Measurements from ENCODE around the gene SLC6A9.

Gene SLC6A9

GRCh38 chr1:43980255-43981134, 50.8 kb downstream of the SLC6A9 start:
- Mint-ChIP-seq H3K27me3 (no peaks in the 10 kb centered on the region), H3K4me1 (peaks cover 27% of the 10 kb centered on the region), H3K27ac (ENCODE audit: low read depth) (peak overlapping the region; percentile 12), H3K36me3 (ENCODE audit: insufficient read depth) (peaks cover 8% of the 10 kb centered on the region), H3K4me3 (peak overlapping the region; percentile 81), H3K9me3 (no peaks in the 10 kb centered on the region)
- ATAC-seq (replicated peaks; ENCODE audit: extremely low read depth, poor library complexity, severe bottlenecking) (no peak), DNase-seq (ENCODE audit: low spot score in 2 of 2) (no peak)

- peak overlapping the region; percentile 12 for H3K27ac Mint-ChIP-seq (ENCODE audit: low read depth)
- H3K27me3 Mint-ChIP-seq = no peaks in the 10 kb centered on the region
- H3K36me3 Mint-ChIP-seq (ENCODE audit: insufficient read depth) = peaks cover 8% of the 10 kb centered on the region
- H3K4me3 Mint-ChIP-seq = peak overlapping the region; percentile 81
- H3K4me1 Mint-ChIP-seq = peaks cover 27% of the 10 kb centered on the region
- ATAC-seq (replicated peaks; ENCODE audit: extremely low read depth, poor library complexity, severe bottlenecking) (no peak), DNase-seq (ENCODE audit: low spot score in 2 of 2) (no peak)
- H3K9me3 Mint-ChIP-seq = no peaks in the 10 kb centered on the region
Observed at GRCh38 chr1:43979528-43980254, 51.6 kb downstream of the SLC6A9 start.

- Mint-ChIP-seq H3K4me3 (peak overlapping the region; percentile 81), H3K36me3 (ENCODE audit: insufficient read depth) (peaks cover 10% of the 10 kb centered on the region), H3K27me3 (no peaks in the 10 kb centered on the region), H3K4me1 (peaks cover 29% of the 10 kb centered on the region), H3K27ac (ENCODE audit: low read depth) (no peak overlapping the region), H3K9me3 (no peaks in the 10 kb centered on the region)
- ATAC-seq (replicated peaks; ENCODE audit: extremely low read depth, poor library complexity, severe bottlenecking) (no peak), DNase-seq (ENCODE audit: low spot score in 2 of 2) (no peak)
Observed at GRCh38 chr1:43979261-43979527, 52.1 kb downstream of the SLC6A9 start.

- no peak for DNase-seq (ENCODE audit: low spot score in 2 of 2)
- no peaks in the 10 kb centered on the region for H3K9me3 Mint-ChIP-seq
- peaks cover 34% of the 10 kb centered on the region for H3K4me1 Mint-ChIP-seq
- ATAC-seq (replicated peaks; ENCODE audit: extremely low read depth, poor library complexity, severe bottlenecking) = no peak
- H3K27ac Mint-ChIP-seq (ENCODE audit: low read depth) = peak within 1 kb of the TSS; percentile 12
- no peaks in the 10 kb centered on the region for H3K27me3 Mint-ChIP-seq
- peaks cover 10% of the 10 kb centered on the region for H3K36me3 Mint-ChIP-seq (ENCODE audit: insufficient read depth)
- peak within 1 kb of the TSS; percentile 89 for H3K4me3 Mint-ChIP-seq
Observed at GRCh38 chr1:43978551-43979260, 52.6 kb downstream of the SLC6A9 start, which contains the start of gene B4GALT2. B4GALT2 (plus strand) TSS chr1:43979210; CDS start chr1:43981161, 1,951 bp downstream.

- H3K27ac Mint-ChIP-seq (ENCODE audit: low read depth) = no peak overlapping the region
- peaks cover 38% of the 10 kb centered on the region for H3K4me1 Mint-ChIP-seq
- no peak for ATAC-seq (replicated peaks; ENCODE audit: extremely low read depth, poor library complexity, severe bottlenecking)
Observed at GRCh38 chr1:43978264-43978550, 53.1 kb downstream of the SLC6A9 start.

GRCh38 chr1:43977376-43978263, 53.6 kb downstream of the SLC6A9 start:
- peaks cover 38% of the 10 kb centered on the region for H3K4me1 Mint-ChIP-seq
- ATAC-seq (replicated peaks; ENCODE audit: extremely low read depth, poor library complexity, severe bottlenecking) (no peak), DNase-seq (ENCODE audit: low spot score in 2 of 2) (no peak)
- no peak overlapping the region for H3K27ac Mint-ChIP-seq (ENCODE audit: low read depth)
- H3K36me3 Mint-ChIP-seq (ENCODE audit: insufficient read depth) = peaks cover 14% of the 10 kb centered on the region
- peak overlapping the region; percentile 89 for H3K4me3 Mint-ChIP-seq
- no peaks in the 10 kb centered on the region for H3K9me3 Mint-ChIP-seq
- no peaks in the 10 kb centered on the region for H3K27me3 Mint-ChIP-seq

More at GRCh38 chr1:43978264-43978550, 53.1 kb downstream of the SLC6A9 start:
- DNase-seq (ENCODE audit: low spot score in 2 of 2) = no peak
- peak overlapping the region; percentile 89 for H3K4me3 Mint-ChIP-seq
- peaks cover 12% of the 10 kb centered on the region for H3K36me3 Mint-ChIP-seq (ENCODE audit: insufficient read depth)
- H3K27me3 Mint-ChIP-seq = no peaks in the 10 kb centered on the region
- no peaks in the 10 kb centered on the region for H3K9me3 Mint-ChIP-seq

GRCh38 chr1:43976890-43977289, 54.4 kb downstream of the SLC6A9 start:
- no peak for ATAC-seq (replicated peaks; ENCODE audit: extremely low read depth, poor library complexity, severe bottlenecking)
- Mint-ChIP-seq H3K4me1 (peaks cover 38% of the 10 kb centered on the region), H3K9me3 (no peaks in the 10 kb centered on the region), H3K27ac (ENCODE audit: low read depth) (no peak overlapping the region), H3K36me3 (ENCODE audit: insufficient read depth) (peaks cover 14% of the 10 kb centered on the region), H3K4me3 (peak overlapping the region; percentile 89), H3K27me3 (no peaks in the 10 kb centered on the region)
- no peak for DNase-seq (ENCODE audit: low spot score in 2 of 2)

- Mint-ChIP-seq H3K27ac (ENCODE audit: low read depth) (peak overlapping the region; percentile 88), H3K4me3 (peak overlapping the region; percentile 89), H3K4me1 (peaks cover 42% of the 10 kb centered on the region), H3K36me3 (ENCODE audit: insufficient read depth) (peaks cover 14% of the 10 kb centered on the region), H3K27me3 (no peaks in the 10 kb centered on the region), H3K9me3 (no peaks in the 10 kb centered on the region)
- DNase-seq (ENCODE audit: low spot score in 2 of 2) (no peak), ATAC-seq (replicated peaks; ENCODE audit: extremely low read depth, poor library complexity, severe bottlenecking) (no peak)
Observed at GRCh38 chr1:43976045-43976444, 55.2 kb downstream of the SLC6A9 start.

GRCh38 chr1:43975249-43975961, 55.9 kb downstream of the SLC6A9 start:
- DNase-seq (ENCODE audit: low spot score in 2 of 2) = no peak
- peaks cover 41% of the 10 kb centered on the region for H3K4me1 Mint-ChIP-seq
- peaks cover 14% of the 10 kb centered on the region for H3K36me3 Mint-ChIP-seq (ENCODE audit: insufficient read depth)
- no peaks in the 10 kb centered on the region for H3K9me3 Mint-ChIP-seq
- H3K27ac Mint-ChIP-seq (ENCODE audit: low read depth) = peak overlapping the region; percentile 88
- H3K4me3 Mint-ChIP-seq = peak overlapping the region; percentile 89
- no peaks in the 10 kb centered on the region for H3K27me3 Mint-ChIP-seq
- peak; percentile 4 for ATAC-seq (replicated peaks; ENCODE audit: extremely low read depth, poor library complexity, severe bottlenecking)

GRCh38 chr1:43974443-43975248, 56.6 kb downstream of the SLC6A9 start, which contains the start of gene ATP6V0B:
ATP6V0B (plus strand) TSS chr1:43974960; CDS start chr1:43975041, 81 bp downstream.
- DNase-seq (ENCODE audit: low spot score in 2 of 2) (peak; percentile 84 to 86), ATAC-seq (replicated peaks; ENCODE audit: extremely low read depth, poor library complexity, severe bottlenecking) (peak; percentile 78)
- Mint-ChIP-seq H3K27ac (ENCODE audit: low read depth) (peak within 1 kb of the TSS; percentile 88), H3K4me1 (peaks cover 48% of the 10 kb centered on the region), H3K4me3 (peak within 1 kb of the TSS; percentile 89), H3K36me3 (ENCODE audit: insufficient read depth) (peaks cover 15% of the 10 kb centered on the region), H3K9me3 (no peaks in the 10 kb centered on the region), H3K27me3 (no peaks in the 10 kb centered on the region)

- Mint-ChIP-seq H3K9me3 (no peaks in the 10 kb centered on the region), H3K27ac (ENCODE audit: low read depth) (peak overlapping the region; percentile 88), H3K4me1 (peaks cover 52% of the 10 kb centered on the region), H3K4me3 (peak overlapping the region; percentile 89), H3K27me3 (no peaks in the 10 kb centered on the region), H3K36me3 (ENCODE audit: insufficient read depth) (peaks cover 15% of the 10 kb centered on the region)
- no peak for ATAC-seq (replicated peaks; ENCODE audit: extremely low read depth, poor library complexity, severe bottlenecking)
- DNase-seq (ENCODE audit: low spot score in 2 of 2) = no peak
Observed at GRCh38 chr1:43973981-43974442, 57.2 kb downstream of the SLC6A9 start.
